Globus pallidus (tissue), 1 donor: ENCODE data around the gene RNF167.
"Not testable (repeated sequence)": the region's sequence is repeated elsewhere in the genome, so short reads cannot be mapped to it uniquely, and the experiment has no call there.

Experiments
- DNase-seq: peaks from one replicate; pipeline ENCODE4 v3.0.0-alpha.2; 2015; ENCODE audit warnings: low spot score

The RNF167 gene

GRCh38 chr17:4902540-4902939 lies 37.5 kb upstream of the RNF167 start:
- no peak for DNase-seq

- DNase-seq, result peak; percentile 64
Observed at GRCh38 chr17:4903051-4903818, 36.8 kb upstream of the RNF167 start, which contains the start of gene CHRNE. CHRNE (minus strand) TSS chr17:4903098; CDS start chr17:4903063, 35 bp downstream.

- not testable (repeated sequence) for DNase-seq
Observed at GRCh38 chr17:4906642-4907041, 33.4 kb upstream of the RNF167 start.

GRCh38 chr17:4908301-4908700 lies 31.8 kb upstream of the RNF167 start:
- no peak for DNase-seq

- peak; percentile 92 for DNase-seq
Observed at GRCh38 chr17:4908711-4909496, 31.2 kb upstream of the RNF167 start.

- no peak for DNase-seq
Observed at GRCh38 chr17:4913994-4914393, 26.1 kb upstream of the RNF167 start.

- DNase-seq, result not testable (repeated sequence)
Observed at GRCh38 chr17:4914551-4914950, 25.5 kb upstream of the RNF167 start.

GRCh38 chr17:4919511-4920047 lies 20.5 kb upstream of the RNF167 start:
- DNase-seq, result no peak

- no peak for DNase-seq
Observed at GRCh38 chr17:4920351-4921048, 19.6 kb upstream of the RNF167 start.

- DNase-seq, result no peak
Observed at GRCh38 chr17:4921320-4921719, 18.7 kb upstream of the RNF167 start.

GRCh38 chr17:4926577-4927335 lies 13.3 kb upstream of the RNF167 start:
- DNase-seq, result not testable (repeated sequence)

GRCh38 chr17:4928881-4929280 lies 11.2 kb upstream of the RNF167 start:
- no peak for DNase-seq

GRCh38 chr17:4931963-4932362 lies 8.1 kb upstream of the RNF167 start, which contains the start of gene GP1BA:
GP1BA (plus strand) TSS chr17:4932277; CDS start chr17:4932605, 328 bp downstream.
- DNase-seq, result no peak

GRCh38 chr17:4932756-4933155 lies 7.3 kb upstream of the RNF167 start:
- DNase-seq, result no peak

- DNase-seq, result no peak
Observed at GRCh38 chr17:4933646-4934045, 6.4 kb upstream of the RNF167 start.

GRCh38 chr17:4934173-4934979 lies 5.7 kb upstream of the RNF167 start:
- no peak for DNase-seq

GRCh38 chr17:4935650-4936049 lies 4.4 kb upstream of the RNF167 start:
- no peak for DNase-seq

- DNase-seq, result no peak
Observed at GRCh38 chr17:4936436-4936835, 3.6 kb upstream of the RNF167 start.

- no peak for DNase-seq
Observed at GRCh38 chr17:4937553-4937952, 2.5 kb upstream of the RNF167 start.

- no peak for DNase-seq
Observed at GRCh38 chr17:4938069-4938491, 2.0 kb upstream of the RNF167 start.
